HG02610 (cell line): Measurements from ENCODE around the gene RHOXF2B.
"Not testable (repeated sequence)": the region's sequence is repeated elsewhere in the genome, so short reads cannot be mapped to it uniquely, and the experiment has no call there.

Experiments used
- ATAC-seq: cut with Tn5 transposase; IDR thresholded peaks from one replicate; pipeline ENCODE4 v1.9.1; 2021; ENCODE audit warnings: mild to moderate bottlenecking, moderate library complexity; ENCODE audit not compliant: unreplicated experiment

Gene RHOXF2B

DNA sequence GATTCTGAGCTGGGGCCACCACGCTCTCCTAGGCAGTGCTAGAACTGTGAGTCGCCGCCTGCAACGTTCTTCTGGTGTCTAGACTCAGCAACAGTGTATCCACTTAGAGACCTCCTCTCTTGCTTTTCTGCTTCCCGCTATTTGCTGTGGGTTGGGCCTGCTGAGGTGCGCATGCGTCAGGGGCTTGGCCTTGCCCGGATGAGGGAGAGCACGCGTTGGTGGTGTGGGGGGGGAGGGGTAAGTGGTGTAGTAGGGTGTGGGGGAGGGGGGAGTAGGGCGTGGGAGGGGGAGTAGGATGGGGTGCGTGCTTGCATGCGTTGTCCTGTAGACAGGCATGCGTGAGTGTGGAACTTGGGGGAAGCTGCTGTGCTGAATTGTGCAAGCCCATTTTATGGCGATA is at the start of gene RHOXF2B:
TSS of gene RHOXF2B (minus strand) at position 101 of the 400 bp plus-strand sequence. CDS start 138 bp downstream, outside the sequence.
- not testable (repeated sequence) for ATAC-seq

DNA sequence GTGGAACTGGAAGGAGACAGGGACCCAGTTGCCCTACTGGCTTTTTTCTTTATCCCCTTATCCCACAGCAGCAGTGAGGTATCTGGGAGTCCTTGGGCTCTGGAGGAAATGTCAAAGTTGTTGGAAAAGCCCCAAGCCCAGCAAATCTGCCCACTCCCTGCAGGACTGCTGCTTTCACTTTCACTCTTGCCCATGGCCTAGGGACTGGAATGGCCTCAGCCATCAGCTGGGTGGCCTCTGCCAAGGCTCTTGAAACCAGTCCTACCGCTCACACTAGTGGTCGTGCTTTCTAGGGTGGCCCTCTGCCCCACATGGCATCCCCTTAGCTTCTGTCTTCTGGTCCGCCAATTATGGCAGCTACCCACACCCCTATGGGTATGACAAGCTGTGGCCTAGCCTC is 48.0 kb upstream of the RHOXF2B start:
- ATAC-seq, result no peak

DNA sequence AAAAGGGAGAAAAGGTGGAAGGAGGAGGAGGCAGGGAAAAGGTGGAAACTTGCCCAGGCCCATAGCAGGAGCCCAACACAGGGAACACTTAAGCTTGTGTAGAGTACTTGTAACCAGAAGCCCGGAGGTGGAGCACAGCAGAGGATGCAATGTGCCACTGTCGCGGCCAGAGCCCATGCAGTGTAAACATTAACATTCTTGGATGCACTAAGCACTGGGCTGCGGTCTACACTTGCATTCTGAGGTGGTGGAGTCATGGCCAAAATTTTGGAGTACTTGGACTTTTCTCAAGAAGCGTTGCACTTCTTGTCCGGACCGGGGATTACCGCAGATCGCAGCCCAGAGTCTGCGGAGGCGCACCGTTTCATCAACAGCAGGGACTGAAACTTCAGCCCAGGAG is 42.7 kb upstream of the RHOXF2B start:
- no peak for ATAC-seq

DNA sequence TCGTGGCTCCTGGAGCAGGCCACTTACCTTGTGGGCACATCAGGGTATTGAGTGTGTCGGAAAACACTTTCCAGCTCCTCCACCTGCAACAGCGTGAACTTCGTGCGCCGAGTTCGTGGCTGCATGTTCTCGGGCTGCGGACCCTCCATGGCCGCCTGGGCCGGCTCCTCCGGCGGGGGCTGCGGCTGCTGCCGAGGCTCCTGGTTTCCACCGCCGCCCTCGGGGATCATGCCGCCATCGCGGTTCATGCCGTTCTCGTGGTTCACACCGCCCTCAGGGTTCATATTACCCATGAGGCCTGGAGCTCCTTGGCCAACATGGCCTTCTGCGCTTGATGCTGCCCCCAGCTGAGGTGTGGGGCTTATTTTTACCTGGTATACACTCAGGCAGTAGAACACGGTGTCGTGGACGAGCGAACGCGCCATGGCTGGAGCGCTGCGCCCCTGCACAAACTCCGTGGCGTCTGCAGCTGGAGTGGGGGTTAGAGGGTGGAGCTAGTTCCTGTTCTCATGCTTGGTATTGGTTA is 38.0 kb upstream of the RHOXF2B start, which contains the start of gene RHOXF1:
TSS of gene RHOXF1 (minus strand) at position 476 of the 526 bp plus-strand sequence. CDS start at position 425, 51 bp downstream.
- ATAC-seq, result no peak

DNA sequence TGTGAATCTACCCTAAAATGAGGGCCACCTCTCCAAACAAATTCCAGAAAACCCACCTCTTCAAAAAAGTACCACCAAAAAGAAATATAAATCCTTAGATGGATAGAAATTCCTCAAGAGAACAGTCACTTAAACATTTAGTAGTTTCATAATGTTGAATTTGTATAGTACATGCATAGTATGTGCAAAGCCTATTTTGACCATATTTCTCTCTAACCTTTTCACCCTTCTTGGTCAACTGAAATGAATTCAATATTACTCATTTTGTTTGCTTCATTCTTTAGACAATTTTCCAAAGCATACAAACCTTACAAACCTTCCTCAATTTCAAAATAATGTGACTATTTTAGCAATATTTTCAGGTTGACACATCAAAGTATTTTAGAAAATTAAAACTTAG is 34.1 kb upstream of the RHOXF2B start:
- ATAC-seq, result no peak

DNA sequence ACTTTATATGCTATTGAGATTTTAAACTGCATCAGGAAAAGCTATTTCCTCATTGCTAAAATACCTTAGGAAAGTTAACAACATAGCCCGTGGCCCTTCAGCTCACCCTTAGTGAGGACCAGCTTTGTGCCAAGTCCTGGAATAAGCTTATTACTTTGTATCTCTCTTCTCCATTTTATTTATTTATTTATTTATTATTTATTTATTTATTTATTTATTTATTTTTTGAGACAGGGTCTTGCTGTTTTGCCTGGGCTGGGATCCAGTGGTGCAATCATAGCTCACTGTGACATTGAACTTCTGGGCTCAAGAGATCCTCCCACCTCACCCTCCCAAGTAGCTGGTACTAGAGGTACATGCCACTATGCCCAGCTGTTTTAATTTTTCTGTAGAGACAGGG is 31.9 kb upstream of the RHOXF2B start:
- ATAC-seq, result no peak

DNA sequence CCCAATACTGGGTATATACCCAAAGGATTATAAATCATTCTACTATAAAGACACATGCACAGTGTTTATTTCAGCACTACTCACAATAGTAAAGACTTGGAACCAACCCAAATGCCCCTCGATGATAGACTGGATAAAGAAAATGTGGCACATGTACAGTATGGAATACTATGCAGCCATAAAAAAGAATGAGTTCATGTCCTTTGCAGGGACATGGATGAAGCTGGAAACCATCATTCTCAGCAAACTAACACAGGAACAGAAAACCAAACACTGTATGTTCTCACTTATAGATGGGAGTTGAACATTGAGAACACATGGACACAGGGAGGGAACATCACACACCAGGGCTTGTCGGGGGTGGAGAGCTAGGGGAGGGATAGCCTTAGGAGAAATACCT is 27.2 kb upstream of the RHOXF2B start:
- ATAC-seq, result not testable (repeated sequence)

DNA sequence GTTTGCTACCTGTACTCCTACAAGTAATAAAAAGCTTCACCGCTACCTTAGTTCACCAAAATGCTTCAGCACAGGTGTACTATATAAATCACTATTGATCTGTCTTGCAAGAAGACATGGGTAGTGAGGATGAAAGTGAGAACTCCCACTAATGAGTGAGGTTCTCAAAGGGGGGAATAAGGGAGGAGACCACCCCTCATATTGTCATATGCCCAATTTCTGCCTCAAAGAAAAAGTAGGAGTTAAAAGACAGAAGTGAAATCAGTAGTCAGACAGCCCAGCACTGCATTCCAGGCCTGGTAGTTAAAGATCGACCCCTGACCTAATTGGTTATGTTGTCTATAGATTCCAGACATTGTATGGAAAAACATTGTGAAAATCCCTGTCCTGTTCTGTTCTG is 23.6 kb upstream of the RHOXF2B start:
- not testable (repeated sequence) for ATAC-seq

DNA sequence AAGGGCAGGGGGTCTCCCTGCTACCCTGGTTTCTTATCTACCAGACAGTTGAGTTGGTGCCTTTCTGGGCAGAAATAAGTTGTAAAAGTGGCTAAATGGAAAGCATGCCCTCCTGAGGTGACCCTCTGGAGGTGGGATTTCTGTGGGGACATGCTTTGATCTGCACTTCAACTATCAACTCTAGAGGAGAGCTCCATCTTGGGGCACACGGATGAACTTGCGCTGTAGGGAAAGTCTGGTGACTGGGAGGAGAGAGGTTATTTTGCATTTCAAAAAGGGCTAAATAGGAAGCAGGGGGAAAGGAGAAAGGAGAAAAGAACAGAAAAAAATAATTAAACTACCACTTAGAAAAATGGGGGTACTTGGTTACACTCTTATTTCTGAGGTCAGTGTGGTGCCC is 12.7 kb upstream of the RHOXF2B start:
- no peak for ATAC-seq

DNA sequence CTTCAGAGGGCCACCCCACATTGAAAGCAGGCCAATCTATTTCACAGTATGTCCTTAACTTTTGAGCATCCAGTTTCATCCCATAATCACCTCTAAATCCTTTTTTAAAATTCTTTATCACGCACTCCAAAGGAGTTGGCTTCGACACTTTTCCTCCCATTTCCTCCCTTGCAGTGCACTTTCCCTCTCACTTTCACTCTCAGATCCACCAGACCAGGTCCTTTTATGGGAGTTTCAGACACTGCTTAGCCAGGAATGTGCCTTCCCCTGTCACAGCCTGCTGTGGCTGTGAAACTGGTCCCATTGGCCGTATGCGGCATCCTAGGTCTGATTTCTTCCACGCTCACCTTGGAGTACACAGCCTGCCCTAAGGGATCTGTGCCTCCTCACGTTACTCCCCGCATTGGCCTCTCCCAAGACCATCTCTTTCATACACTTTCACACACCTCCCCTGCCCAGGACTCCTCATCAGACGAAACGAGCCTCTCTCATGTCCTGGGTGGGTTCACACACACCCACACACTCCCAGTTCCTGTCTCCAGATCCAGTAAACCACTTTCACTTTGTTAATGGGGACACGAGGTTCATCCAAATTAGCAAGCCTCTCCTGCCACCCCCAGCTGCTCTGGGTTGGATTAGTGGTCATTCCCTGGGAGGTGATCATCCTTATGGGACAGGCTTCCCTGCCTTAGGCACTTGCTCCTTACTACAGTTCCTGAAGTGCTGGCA is 10.0 kb upstream of the RHOXF2B start:
- no peak for ATAC-seq

DNA sequence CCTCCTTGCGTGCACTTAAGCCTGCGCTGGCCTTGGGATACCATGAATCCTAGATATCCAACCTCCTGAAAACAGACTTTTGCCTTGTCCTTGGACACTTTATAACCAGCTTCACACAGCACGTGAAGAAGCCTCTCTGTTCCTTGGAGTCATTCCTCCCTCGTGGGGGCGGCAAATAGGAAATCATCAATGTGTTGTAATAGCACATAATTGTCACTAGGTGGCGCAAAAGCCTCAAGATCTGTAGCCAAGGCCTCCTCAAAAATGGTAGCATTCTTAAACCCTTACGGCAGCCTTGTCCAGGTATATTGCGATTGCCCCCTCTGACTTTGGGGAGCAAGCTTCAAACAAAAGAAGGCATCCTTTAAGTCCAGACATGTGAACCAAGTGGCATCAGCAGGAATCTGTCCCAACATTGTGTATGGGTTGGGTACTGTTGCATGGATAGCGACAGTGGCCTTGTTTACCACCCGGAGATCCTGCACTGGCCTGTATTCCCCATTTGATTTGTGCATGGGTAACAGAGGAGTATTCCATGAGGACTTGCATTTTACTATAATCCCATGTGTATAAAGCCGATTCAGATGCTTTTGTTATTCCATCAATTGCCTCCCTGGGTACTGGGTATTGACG is 8.2 kb upstream of the RHOXF2B start:
- ATAC-seq, result not testable (repeated sequence)

DNA sequence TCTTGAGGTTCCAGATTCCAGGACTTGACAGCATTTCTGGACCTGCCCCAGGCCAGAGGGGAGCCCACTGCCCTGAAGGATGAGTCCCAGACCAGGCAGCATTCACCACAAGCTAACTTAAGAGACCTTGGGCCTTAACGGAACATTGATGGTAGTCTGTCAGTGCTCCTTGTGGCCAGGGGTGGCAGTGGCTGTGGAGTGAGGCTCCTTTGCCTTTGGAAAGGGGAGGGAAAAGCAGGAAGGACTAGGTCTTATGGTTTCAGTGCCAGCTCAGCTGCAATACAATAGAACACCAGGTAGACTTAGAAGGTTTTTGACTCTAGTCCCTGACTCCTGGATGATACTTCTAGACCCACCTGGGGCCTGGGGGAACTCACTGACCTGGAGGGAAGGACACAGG is 11.3 kb downstream of the RHOXF2B start:
- not testable (repeated sequence) for ATAC-seq

DNA sequence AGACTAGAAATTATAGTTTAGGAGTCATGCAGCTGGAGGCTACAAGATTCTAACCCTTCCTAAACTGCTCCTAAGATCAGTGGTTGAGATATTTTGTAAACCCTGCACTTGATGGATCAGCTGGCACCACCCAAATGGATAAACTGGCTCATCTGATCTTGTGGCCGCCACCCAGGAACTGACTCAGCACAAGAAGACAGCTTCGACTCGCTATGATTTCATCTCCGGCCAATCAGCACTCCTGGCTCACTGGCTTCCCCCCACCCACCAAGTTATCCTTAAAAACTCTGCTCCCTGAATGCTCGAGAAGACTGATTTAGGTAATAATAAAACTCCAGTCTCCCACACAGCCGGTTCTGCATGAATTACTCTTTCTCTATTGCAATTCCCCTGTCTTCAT is 34.8 kb downstream of the RHOXF2B start:
- ATAC-seq, result not testable (repeated sequence)

DNA sequence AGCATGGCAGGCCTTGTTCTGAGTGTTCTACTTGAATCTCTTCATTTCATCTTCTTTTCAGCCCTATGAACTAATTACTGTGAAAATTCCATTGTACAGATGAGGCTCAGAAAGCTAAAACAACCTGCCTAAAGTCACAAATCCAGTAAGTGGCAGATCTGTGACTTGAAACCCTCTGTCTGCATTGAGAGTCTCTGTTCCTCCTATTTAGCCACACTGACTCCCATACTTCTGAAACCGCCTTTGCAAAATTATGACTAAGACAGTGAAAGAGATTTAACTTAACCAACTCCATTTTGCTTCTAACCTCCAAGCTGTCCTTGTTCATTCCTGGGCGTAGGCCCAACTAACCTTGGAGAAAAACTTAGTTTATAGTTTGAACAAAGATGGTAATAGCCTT is 35.2 kb downstream of the RHOXF2B start:
- ATAC-seq, result not testable (repeated sequence)

DNA sequence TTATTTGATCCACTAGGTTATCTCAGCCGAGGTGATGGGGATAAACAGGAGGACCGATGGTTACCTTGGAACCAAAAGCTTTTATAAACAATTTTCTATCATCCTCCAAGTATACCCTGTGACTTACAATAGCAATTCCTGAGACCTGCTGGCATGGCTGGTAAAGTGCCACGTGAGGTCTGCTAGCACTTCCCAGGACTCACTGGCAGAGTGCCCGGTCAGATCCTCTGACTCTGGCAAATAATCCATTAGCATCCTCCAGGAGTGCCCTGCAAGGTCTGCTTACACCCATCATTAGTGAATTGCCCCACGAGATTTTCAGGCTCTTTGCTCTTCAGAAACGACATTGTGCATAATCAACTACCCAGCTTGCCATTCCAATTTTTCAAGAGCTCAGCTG is 37.3 kb downstream of the RHOXF2B start:
- ATAC-seq, result not testable (repeated sequence)

DNA sequence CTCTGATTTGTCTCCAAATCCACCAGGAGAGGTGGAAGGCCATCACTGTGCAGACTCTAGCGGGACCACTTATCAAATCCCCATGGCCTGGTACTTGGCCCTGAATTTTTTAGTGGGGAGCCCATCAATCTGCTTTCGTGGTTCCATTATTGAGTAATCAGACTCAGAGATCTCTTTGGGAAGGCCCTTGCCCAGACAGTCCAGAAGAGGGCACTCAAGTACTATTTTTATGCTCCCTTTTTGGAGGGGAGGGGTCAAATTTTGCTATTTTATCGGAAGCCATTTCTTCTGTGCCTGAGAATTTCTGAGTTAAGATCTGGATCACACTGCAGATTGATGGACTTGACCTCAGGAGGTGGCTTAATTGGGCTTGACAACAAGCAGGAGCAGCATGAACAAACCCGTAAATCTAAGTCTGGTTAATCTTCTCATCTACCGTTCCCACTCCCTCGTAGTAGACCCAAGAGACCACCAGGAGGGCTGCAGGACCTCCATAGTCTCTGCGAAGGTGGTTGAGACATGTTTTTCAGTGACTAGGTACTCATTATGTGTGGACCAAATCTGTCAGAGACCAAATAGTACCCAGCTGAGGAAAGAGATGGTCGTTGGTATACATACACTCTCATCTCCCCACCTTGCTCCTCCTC is 38.3 kb downstream of the RHOXF2B start:
- not testable (repeated sequence) for ATAC-seq

DNA sequence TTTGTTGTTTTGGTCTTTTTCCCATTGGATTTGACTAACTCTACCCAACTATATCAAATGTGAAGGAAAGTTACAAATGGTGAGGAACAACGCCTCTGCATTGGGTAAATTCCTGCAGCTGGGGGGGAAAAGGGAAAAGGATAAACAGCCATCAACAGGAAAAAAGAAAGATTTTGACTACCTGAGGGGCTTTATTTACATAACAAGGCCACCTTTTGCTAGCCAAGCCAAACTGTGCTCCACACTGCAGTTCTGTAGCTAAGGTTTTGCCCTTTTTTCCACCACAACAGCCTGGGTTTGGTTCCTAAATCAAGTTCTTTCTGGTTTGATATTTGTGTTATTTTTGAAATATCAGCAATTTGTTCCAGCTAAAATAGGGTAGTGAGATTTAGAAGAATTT is 40.8 kb downstream of the RHOXF2B start:
- no peak for ATAC-seq

DNA sequence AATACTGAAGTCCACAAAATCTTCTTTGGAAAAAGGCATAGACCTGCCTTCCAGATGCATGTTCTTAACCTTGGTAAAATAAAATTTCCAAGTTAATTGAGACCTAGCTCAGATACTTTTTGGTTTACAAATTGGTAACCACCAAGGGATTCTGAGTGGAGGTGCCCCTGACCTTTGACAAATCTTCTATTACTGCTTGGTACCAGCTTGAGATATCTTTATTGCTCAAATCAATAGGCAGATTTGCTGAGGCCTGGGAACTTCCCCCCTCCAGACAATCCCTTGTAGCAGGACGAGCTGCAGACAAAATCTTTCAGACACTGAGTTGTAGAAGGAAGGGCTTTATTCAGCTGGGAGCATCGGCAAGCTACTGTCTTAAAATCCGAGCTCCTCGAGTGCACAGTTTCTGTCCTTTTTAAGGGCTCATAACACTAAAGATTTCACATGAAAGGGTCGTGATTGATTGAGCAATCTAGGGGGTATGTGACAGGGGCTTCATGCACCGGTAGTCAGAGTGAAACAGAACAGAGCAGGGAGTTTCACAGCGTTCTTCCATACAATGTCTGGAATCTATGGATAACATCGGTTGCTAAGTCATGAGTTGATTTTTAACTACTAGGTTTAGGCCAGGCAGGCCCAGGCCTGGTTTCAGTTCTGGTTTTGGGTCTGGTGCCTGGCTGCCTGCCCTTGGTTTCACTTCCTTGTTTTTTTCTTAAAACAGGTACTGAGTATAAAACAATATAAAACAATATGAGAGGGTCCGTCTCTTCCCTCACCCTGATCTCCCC is 41.8 kb downstream of the RHOXF2B start:
- ATAC-seq, result peak; percentile 88

DNA sequence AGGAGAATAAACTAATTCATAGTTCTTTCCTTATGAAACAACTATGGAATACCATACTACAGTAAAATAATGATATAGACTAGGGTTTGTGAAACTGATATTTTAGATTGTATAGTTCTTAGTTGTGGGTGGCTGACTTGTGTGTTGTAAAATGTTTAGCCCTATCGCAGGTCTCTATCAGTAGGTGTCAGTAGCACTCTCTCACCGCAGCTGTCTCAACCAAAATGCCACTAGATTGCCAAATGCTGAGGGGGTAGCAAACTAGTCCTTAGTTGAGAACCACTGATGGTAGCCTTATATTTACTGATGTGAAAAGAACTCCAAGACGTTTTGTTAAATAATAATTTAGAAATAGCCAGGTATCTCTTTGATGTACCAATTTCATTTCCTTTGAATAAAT is 48.1 kb downstream of the RHOXF2B start:
- no peak for ATAC-seq

DNA sequence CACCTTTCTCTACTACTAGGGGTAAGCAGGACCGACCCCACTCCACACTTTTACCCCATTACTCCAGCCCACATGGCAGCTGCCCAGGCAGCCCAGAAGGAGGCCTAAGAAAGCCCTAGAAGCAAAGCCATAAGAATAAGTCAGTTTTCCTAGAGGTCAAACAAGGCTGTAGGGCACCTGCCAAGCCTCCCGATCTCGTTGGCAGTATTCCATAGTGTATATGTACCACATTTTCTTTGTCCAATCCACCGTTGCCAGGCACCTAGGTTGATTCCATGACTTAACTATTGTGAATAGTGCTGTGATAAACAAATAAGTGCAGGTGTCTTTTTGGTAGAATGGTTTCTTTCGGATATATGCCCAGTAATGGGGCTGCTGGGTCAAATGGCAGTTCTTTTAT is 54.2 kb downstream of the RHOXF2B start:
- no peak for ATAC-seq

DNA sequence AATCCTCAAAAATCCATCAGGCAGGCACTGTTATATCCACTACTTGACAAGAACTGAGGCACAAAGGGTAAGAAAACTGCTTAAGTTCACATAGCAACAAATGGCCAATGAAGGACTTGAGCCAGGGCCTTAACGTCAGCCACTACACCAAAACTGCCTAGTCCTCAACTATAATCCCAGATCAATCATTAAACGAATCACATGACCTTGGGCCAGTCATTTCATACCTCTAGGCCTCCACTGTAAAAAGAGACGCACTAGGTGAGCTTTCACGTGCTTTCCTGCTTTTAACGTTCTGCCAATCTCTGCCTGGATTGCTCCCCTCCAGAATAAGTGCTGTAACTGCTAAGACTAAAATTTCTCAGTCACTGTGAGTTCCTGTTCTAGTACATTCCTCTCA is 54.7 kb downstream of the RHOXF2B start:
- no peak for ATAC-seq
